HG02973 (cell line): ENCODE results near the gene KCTD3.
A peak's percentile ranks its signal among the peaks of the same experiment; 100 is the strongest.

Experiments
- ATAC-seq: cut with Tn5 transposase; IDR thresholded peaks from one replicate; pipeline ENCODE4 v1.9.1; 2021; ENCODE audit warnings: moderate library complexity; ENCODE audit not compliant: unreplicated experiment

Gene KCTD3

DNA sequence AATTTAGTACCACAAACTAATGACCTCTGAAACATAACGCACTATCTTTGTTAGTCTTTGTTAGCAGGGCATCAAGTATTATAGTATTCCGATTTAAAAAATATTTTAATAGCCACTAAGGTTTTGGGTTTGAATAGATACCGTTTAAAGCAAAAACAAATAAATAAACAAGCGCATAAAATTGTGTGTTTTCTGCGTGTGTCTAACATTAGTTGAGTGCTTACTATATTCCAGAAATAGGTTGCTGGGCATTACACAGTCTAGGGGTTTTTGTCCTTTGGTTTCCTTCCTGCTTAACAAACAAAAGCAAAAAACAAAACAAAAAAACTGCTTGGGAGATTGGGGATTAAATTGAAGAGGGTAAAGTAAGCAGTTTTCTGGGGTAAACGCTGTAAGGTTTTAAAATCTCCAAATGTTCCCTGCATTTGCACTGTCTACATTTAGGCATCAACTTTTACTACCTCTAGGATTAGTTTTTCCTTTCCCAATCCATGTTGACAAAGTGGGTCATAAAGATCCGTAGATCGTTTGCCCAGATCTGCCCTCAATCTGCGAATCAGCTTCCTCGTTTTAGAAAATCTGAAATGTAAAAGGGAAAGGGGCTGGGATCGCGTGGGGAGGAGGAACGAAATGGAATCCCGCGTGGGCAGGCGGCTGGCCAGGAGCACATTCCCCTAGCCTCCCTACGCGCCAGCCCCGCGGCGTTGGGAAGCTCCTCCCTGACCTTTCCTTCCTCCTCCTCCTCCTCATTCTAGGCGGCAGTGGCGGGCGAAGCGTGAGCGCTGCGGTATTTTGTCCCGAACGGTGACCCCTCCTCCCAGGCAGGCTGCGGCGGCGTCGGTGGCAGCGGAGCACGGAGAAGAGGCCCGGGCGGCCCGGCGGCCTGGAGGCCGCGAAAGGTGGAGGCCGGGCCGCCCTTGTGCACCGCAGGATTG, at the start of gene KCTD3:
KCTD3 (plus strand) TSS at position 749 of the 935 bp plus-strand sequence. CDS start 382 bp downstream, outside the sequence.
- ATAC-seq = peak; percentile 66

DNA sequence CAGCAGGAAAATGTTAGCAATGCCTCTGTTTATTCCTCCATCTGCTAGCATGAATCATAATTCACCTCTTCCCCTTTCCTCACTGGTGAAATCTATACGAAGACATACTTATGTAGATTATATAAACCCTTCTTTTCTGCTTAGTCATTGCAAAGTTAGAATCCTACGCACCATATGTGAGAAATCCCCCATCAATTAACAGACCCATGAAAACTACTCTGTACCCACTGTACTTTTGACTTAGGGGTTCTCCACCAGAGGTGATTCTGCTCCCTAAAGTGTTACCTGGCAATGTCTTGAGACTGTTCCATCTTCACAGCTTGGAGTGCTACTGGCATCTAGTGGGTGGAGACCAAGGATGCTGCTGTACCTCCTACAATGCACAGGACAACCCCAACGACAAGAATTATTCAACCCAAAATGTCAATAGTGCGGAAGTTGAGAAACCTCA, 49.6 kb upstream of the KCTD3 start:
- ATAC-seq = no peak

DNA sequence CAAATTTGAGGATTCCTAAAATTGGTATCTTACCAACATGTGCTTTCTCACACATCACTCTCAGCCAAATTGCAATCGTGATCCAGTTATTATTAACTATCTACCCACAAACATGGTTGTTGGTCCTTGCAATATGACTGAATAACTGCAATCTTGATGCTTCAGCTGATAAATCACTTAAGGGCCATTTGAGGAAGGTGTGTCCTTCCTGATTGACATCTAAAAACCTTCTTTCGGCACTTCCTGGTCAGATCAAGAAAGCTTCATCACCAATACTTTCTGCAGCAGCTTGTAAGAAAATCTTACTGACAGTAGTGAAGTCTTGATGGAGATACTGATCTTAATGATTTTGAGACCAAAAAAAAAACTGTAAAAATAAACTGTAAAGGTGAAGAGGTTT, 48.5 kb upstream of the KCTD3 start:
- no peak for ATAC-seq

DNA sequence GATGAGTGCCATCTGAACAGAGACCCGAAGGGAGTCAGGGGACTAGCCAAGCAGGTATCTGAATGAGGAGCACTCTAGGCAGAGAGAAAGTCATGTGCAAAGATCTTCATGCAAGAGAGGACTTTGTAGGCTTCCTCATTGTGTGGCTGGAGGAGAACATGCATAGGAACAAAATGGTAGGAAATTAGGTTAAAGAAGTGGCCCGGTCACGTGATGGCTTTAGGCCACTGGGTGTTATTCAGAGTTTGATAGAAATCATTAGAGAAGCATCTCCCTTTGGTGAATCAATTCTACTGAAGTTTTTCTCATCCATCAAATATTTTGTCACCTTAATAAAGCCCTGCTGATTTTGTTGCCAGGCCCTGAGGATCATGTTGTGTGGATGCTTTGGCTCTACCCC, 45.8 kb upstream of the KCTD3 start:
- ATAC-seq = no peak

DNA sequence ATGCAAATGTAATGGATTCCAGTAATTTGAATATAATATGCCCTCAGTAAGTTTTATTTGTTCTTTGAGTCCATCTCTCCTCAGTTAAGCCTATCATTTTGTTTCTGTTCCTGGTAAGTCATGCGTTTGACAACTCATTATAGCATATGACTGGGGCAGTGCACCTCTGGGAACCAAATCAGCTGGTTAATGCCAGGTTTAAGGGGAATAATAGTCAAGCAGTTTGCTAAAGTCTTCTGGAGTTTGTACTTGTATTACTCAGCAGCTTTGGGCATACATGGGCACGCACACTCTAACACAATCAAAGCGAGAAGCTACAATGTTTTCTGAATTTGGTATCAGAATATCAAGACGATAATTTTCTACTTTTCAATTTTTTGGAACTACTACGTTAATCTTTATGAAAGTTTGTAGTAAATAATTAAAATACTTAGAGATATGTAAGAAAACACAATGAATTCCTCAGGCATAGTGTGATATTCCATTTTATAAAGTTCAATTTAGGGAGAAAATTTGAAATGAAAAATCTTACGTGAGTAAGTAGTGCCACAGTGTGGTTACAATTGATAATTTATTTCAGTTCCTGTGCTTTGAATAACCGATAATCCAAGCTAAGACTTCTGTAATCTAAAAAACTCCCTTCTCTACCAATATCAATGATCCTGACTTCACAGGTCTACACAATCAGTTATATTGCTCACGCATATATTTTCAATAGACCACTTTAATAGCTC, 43.8 kb upstream of the KCTD3 start:
- ATAC-seq = no peak

DNA sequence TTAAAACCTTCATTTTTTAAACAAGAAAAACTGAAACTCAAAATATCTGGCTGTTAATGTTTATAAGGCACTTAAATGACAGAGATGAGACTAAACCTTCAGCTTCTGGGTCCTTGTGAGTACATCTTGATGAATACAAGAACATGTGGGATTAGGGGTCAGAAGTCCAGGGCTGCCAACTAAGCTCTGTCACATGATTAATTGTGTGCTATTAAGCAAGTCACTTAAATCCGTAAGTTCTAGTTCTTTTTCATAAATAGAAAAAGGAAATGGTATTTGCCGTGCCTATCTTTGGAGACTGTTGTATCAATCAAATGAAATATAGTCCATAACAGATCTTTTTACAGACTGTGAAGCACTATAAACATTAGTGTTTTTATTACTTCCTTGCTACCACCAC, 43.2 kb upstream of the KCTD3 start:
- ATAC-seq = no peak

DNA sequence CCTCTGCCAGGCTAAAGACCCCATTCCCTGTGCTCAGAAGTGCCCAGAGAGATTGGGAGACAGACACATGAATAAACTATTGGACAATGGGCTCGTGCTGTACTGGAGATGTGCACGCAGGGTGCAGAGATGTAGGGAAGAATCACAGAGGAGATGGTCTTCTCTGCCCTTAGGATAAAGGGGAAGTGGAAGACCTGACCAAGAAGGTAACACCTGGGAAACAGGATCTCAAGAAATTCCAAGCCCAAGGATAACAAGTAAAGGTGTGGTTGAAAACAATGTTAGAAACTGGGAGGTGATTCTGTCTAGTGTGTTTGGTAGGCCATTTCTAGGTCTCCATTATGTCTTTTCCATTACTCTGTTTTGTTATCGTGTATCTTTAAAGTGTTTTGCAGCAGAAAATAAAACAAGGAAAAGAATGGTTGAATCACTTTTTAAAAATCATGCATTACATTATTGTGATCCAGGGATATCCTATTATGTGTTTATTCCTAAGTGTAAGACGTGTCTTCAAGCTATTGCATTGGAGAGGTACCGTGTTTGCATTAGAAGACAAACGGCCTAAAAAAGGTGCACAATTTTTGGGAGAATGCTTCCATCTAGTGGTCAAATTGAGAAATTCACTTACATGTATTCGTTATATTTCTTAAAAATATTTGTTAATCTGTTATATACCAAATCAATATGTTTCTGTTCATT, 40.8 kb upstream of the KCTD3 start:
- ATAC-seq = peak; percentile 57

DNA sequence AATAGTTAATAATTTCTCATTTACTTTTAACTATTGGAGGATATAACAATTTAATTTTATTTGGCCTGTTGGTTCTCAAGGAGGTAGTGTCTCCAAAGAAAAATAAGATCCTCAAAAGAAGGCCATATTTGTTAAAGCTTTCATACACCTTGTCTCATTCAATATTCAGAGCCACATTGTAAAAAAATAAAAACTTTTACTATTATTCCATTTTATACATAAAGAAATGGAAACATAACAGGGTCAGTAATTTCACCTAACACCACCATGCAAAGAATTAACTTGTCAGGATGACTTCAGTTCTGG, 40.3 kb upstream of the KCTD3 start:
- no peak for ATAC-seq

DNA sequence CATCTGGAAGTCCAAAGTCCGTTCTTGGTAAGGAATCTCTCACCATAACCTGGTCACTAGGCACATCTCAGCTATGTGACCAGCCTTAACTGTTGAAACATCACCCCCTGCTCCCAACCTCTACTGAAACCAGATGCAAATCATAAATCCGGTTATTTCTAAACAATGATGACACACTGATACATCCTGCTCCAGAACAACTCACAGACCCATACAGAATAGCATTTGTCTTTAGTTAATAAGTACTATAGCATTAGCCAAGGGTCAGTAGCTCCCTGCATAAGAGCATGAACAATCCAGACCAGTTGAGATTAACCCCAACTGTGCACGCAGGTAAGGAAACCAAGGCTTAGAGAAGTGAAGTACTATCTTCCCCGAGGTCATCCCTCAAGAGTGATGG, 38.0 kb upstream of the KCTD3 start:
- no peak for ATAC-seq

DNA sequence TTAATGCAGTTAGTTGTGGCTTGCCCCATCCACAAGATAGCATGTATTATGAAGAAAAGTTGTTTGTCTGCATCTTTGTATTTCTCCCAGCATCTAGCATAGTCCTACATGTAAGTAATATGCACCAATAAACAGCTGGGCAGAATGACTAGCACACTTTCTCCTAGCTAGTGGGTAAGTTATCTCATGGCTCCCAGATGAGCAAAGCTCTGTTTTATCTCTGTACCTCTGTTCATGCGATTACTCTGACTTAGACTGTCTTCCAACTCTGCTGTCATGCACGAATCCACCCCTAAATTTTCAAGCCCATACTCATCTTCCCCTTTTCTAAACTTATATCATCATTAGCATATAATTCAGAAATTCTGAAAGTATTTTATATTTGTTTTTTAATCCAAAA, 37.5 kb upstream of the KCTD3 start:
- no peak for ATAC-seq

DNA sequence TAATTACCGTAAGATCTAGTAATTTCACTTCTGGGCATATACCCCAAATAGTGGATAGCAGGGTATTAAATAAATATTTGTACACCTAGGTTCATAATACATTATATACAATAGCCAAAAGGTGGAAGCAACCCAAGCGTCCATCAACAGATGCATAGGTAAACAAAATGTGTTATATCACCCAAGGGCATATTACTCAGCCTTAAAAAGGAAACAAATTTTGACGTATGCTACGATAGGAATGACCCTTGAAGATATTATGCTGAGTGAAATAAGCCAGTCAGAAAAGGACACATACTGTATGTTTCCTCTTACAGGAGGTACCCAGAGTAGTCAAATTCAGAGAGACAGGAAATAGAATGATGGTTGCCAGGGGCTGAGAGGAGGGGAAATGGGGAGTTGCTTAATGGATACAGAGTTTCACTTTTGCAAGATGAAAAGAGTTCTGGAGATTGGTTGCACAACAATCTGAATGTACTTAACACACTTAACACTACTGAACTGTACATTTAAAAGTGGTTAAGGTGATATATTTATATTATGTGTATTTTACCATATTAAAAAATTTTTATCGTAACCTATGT, 36.6 kb upstream of the KCTD3 start:
- ATAC-seq = no peak

DNA sequence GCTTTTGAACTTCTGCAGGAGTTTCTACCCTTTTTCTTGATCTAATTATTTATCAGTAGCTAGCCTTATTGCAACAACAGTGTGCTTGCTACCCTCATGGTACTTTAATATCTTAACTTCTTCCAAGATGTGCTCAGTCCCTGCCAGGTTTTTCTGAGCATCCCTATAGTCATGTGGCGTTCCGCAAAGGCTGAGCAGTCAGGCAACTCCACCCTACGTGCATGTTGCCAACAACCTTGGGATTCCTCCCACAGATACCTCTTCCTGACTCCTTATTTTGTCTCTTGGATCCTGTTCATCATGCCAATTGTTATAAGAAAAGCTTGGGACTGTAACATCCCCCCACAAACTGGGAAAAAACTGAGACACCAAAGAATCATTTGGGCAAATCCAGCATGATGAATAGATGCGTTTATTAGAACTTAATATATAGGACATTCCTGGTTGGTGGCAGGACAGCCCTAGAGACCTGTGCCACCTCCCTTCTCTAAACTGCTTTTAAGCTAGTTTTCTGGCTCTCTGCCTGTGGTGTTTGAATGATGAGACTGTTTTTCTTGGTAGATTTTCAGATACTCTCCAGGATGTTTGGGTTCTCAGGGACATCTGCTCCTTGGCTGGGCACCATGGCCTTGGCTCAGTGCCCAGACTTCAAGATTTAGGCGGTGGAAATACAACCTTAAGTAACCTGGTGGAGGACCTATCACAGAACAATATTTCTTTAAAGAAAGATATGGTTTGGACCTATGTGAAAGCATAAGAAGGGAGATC, 27.1 kb upstream of the KCTD3 start:
- no peak for ATAC-seq

DNA sequence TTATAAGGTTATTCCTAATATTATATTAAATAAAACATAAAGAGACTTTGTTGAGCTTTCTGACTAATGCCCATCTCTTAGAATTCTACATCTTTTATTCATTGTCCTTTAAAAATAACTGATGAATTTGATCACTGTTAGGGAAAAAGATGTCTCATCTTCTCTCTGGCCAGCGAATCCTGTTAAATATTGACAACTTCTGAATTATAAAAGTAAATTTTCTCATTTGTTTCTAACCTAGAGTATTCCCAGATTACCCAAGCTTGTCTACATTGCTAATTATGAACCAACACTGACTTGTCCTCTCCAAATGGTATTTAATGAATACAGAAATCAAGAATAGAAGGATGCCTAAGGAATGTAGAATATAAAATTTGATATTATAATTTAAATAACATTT, 24.8 kb upstream of the KCTD3 start:
- ATAC-seq = no peak

DNA sequence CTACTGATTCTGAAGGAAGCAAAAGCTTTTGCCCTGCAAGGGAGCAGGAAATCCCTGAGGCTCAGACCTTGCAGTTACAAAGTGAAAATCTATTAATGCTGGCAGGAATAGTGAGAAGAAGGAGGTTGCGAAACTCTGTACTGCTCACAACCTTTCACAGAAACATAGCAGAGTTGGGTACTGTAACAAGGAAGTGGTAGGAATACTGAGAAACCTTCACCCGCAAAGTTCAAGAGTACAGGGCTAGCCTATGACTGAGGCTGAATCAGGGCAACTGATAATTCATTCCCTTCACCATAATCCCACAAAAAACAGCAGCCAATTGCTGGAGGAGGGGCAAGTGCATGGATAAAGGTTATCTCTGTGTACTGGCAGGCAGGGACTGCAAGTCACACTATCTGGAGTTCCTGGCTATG, 23.9 kb upstream of the KCTD3 start:
- ATAC-seq = no peak

DNA sequence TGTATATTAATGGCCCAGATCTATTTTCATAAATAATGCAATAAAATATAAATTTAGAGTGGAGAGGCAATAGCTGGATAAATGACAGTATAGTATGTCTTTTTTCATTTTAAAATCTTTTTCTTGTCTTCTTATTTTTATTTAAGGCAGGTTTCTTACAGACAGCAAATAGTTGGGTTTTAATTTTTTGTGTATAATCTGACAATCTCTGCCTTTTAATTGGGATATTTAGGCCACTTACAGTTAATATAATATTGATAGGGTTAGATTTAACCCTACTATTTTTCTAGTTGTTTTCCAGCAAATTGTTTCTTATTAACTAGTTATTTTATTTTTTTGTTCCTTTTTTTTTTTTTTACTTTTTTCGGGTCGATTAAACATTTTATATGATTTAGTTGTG, 23.3 kb upstream of the KCTD3 start:
- ATAC-seq = no peak

DNA sequence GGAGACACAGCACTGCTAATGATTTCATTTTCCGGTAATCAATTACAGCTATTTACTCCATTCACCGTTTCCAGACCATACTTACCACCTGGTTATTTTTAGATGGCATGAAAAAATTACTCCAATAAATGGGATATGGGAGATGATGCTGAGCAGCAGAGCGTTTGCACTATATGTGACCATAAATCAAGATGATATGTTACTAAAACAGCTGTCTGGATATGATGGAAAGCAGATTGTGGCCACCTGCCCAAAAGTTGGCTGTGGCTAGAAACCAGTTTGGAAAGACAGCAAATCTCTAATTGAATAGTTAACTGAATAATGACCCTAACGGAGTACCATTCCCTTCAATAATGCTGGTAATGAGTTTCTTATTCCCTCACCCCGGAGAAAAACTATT, 22.5 kb upstream of the KCTD3 start:
- no peak for ATAC-seq

DNA sequence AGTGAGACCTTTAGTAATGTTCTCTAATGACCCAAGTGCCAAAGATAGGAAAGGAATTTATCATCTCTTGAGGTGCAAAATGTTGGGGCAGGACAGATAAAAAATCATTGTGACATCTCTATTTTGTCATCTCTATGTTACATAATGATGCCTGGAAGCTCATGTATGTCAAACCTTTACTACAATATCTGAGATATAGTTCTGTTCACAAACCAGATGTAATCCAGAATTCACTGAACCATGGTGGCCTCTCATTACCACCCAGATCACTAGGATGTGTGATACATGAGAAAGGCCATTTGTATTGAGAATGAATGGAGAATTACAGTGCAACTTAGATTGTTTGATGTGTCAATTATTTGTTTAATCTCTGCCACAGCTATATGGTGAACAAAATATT, 22.0 kb upstream of the KCTD3 start:
- ATAC-seq = no peak

DNA sequence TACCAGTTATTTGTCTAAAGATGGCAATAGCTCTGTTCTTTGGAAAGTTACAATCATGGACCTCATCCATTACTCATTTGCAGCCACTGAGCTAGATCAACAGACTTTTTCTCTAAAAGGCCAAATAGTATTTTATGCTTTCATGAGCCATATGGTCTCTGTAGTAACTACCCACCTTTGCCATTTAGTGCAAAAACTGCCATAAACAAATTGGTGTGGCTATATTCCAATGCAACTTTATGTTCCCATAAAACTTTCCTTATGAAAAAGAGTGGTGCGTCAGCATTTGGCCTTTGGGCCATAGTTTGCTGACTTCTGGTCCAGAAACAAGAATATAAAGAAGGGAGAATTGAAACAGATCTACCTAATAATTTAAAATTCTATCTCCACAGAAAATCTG, 20.1 kb upstream of the KCTD3 start:
- no peak for ATAC-seq

DNA sequence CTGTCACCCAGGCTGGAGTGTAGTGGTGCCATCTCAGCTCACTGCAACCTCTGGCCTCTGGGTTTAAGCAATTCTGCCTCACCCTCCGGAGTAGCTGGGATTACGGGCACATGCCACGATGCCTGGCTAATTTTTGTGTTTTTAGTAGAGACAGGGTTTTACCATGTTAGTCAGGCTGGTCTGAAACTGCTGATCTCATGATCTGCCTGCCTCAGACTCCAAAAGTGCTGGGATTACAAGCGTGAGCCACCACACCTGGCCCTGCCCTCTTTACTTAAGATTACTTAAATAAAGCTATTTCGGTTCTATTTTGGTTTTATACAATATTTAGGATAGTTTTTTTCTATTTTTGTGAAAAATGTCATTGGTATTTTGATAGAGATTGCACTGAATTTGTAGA, 15.3 kb upstream of the KCTD3 start:
- no peak for ATAC-seq

DNA sequence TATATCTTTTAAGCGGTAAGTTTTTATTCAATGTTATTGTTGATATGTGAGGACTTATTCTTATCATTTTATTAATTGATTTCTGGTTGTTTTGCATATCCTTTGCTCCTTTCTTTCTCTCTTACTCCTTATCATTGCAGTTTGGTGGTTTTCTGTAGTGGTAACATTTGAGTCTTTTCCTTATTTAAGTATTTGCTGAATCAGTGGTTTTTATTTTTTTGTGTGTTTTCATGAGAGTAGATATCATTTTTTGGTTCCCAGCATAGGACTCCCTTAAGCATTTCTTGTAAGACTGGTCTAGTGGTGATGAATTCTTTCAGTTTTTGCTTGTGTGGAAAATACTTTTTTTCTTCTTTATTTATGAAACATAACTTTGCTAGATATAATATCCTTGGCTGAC, 12.2 kb upstream of the KCTD3 start:
- ATAC-seq = no peak

DNA sequence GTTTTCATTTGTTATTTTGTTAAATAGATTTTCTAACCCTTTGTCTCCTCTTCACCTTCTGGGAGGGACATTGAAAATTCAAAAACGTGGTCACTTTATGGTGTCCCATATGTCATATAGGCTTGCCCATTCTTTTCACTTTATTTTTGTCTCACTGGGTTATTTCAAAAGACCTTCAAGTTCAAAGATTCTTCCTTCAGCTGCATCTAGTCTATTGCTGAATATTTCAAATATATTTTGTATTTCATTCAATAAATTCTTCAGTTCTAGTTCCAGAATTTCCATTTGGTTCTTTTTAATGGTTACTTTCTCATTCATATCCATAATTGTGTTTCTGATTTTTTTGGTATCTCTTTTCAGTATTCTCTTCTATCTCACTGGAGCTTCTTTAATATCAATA, 11.6 kb upstream of the KCTD3 start:
- no peak for ATAC-seq
